Measurements from ENCODE around the gene FUT7.
"Not testable (repeated sequence)": the region's sequence is repeated elsewhere in the genome, so short reads cannot be mapped to it uniquely, and the experiment has no call there.

Gene FUT7

DNA sequence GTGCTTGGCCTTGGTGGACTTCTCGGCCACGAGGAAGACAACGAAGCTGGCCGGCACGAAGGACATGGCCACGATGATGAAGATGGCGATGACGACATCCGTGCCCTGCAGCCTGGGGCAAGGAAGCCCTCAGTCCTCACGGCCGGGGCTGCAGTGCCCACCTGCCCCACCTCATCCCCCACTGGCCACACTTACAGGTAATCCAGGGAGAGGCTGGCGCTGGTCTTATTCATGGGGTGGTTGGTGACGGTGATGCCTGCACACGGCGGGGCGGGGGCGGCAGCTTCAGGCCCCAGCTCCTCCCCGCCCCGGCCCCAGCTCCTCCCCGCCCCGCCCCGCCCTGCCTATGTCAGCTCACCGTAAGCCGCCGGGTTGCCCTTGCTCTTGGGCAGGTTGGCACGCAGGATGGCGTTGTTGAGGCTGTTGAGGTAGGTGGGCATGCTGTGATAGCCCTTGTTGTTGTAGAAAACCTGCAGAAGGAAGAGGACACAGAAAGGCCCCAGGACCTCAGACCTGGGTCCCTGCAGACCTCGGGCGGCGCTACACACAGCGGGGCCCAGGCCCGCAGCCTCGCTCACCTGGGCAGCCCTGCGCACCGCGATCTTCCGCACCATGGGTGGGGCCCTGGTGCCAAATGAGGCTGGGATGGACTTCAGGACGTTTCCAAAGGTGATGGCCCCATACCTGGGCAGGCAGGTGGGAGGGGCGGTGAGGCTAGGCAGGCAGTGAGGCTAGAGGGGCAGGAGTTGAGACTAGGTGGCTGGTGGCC lies 19.8 kb downstream of the FUT7 start:
- Mint-ChIP-seq H3K4me1 (no peaks in the 10 kb centered on the region), H3K27ac (no peak overlapping the region), H3K4me3 (no peak overlapping the region), H3K36me3 (peaks cover 8% of the 10 kb centered on the region), H3K9me3 (no peaks in the 10 kb centered on the region), H3K27me3 (no peaks in the 10 kb centered on the region)
- no peak for ATAC-seq

DNA sequence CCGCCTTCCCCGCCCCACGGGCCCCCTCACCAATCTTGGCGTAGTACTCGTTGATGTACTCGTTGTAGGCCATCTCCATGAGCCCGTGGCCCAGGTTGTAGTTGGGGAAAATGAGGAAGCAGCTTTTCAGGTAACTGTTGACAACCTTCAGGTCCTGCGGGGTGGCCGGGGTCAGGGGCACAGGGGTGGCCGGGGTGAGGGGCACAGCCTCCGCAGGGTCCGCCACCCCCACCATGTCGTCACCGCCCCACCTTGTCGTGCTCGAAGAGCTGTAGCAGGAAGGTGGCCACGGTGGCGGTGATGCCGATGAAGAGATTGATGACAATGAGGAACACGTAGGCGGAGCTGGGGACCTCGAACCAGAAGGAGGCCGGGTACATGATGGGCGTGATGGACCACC lies 20.7 kb downstream of the FUT7 start:
- H3K9me3 Mint-ChIP-seq = no peaks in the 10 kb centered on the region
- no peak overlapping the region for H3K4me3 Mint-ChIP-seq
- H3K27me3 Mint-ChIP-seq = peaks cover 5% of the 10 kb centered on the region
- ATAC-seq = no peak
- H3K36me3 Mint-ChIP-seq = peaks cover 8% of the 10 kb centered on the region
- H3K27ac Mint-ChIP-seq = no peak overlapping the region
- peaks cover 5% of the 10 kb centered on the region for H3K4me1 Mint-ChIP-seq

DNA sequence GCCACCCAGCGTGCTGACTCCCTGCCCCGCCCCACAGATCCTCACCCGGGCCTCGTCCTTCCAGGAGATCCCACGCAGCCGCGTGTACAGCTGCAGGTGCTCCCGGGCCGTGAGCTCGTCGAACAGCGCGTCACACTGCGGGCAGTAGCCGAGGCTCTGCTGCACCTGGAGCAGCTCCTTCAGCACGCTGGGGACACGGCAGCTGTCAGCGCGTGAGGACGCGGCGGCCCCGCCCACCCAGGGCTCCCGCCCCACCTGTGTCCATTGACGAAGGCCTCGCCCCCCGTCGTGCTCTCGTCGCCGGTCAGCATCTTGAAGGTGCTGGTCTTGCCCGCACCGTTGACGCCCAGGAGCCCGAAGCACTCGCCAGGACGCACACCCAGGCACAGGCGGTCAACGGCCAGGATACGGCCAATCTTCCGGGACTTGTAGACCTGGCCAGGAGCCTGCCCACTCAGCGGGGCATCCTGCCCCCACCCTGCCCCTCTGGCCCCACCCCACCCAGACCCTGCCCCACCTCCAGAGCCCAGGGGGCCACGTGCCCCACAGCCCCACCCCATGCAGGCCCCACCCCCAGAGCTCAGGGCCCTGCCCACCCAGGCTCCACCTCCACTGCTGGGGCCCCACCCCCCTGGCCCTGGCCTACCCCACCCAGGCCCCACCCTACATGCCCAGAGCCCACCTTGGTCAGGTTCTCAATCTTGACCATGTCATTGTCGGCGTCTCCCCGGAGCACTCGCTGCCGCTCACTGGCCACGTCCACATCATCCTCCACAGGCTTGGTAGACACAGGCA lies 21.8 kb downstream of the FUT7 start:
- H3K27ac Mint-ChIP-seq = no peak overlapping the region
- H3K4me1 Mint-ChIP-seq = peaks cover 7% of the 10 kb centered on the region
- no peak for ATAC-seq
- no peak overlapping the region for H3K4me3 Mint-ChIP-seq
- H3K36me3 Mint-ChIP-seq = peaks cover 8% of the 10 kb centered on the region
- H3K9me3 Mint-ChIP-seq = no peaks in the 10 kb centered on the region
- H3K27me3 Mint-ChIP-seq = peaks cover 11% of the 10 kb centered on the region

DNA sequence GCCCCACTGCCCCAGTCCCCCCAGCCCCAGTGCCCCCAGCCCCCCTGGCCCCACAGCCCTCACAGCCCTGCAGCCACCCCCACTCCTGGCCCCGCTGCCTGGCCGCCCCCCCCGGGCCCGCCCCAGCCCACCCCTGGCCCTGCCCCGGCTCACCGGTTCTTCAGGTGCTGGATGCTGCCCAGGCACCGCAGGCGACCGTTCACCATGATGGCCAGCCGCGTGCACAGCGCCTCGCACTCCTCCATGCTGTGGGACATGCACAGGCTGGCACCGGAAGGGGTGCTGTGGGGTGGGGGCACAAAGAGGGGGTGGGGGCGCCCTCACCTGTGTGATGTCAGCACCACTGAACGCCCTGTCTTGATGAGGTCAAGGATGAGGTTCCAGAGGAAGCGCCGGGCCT lies 22.7 kb downstream of the FUT7 start:
- no peak overlapping the region for H3K27ac Mint-ChIP-seq
- no peak overlapping the region for H3K4me3 Mint-ChIP-seq
- H3K36me3 Mint-ChIP-seq = peaks cover 8% of the 10 kb centered on the region
- H3K27me3 Mint-ChIP-seq = peaks cover 17% of the 10 kb centered on the region
- H3K9me3 Mint-ChIP-seq = peaks cover 5% of the 10 kb centered on the region
- no peak for ATAC-seq
- peaks cover 14% of the 10 kb centered on the region for H3K4me1 Mint-ChIP-seq

DNA sequence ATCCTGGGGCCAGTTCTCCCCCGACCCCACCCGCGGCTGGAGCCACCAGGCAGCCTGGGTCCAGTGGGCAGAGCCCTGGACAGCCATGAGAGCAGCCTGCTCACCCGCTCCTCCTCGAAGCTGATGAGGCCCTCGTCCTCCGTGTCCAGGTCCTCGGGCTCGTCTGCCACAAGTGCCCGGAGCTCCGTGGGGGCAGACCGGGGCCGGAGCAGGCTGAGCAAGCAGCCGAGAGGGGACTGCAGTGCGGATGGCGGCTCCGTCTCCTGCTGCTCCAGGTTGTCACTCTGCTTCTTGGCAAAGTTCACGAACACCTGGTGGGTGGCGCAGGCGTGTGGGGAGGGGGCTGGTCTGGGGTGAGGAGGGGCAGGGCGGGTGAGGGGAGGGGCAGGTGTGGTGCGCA lies 23.6 kb downstream of the FUT7 start:
- Mint-ChIP-seq H3K36me3 (peaks cover 8% of the 10 kb centered on the region), H3K9me3 (peaks cover 5% of the 10 kb centered on the region), H3K4me3 (no peak overlapping the region), H3K27ac (no peak overlapping the region), H3K4me1 (peaks cover 14% of the 10 kb centered on the region), H3K27me3 (peaks cover 17% of the 10 kb centered on the region)
- ATAC-seq = no peak

DNA sequence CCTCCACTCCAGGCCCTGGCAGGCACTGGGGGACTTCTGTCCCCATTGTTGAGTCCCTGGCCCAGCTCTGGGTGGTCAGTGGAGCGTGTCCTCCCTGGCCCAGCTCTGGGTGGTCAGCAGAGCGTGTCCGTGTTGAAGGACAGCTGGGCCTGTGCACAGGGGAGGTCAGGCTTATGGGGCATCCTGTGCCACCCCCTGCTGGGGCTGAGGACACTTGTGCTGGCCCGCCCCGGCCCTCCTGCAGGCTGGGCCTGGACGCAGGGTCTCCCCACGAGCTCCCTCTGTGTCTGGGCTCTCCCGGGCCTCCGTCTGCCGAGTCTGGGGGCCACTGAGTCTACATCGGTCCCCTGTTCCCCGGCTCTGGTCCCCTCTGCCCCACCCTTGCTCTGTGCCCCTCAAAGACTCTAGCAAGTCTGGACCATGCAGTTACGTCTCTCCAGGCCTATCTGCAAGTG lies 24.0 kb downstream of the FUT7 start:
- Mint-ChIP-seq H3K36me3 (peaks cover 8% of the 10 kb centered on the region), H3K4me1 (peaks cover 14% of the 10 kb centered on the region), H3K27ac (no peak overlapping the region), H3K9me3 (peaks cover 5% of the 10 kb centered on the region), H3K4me3 (no peak overlapping the region), H3K27me3 (peaks cover 17% of the 10 kb centered on the region)
- ATAC-seq = no peak

DNA sequence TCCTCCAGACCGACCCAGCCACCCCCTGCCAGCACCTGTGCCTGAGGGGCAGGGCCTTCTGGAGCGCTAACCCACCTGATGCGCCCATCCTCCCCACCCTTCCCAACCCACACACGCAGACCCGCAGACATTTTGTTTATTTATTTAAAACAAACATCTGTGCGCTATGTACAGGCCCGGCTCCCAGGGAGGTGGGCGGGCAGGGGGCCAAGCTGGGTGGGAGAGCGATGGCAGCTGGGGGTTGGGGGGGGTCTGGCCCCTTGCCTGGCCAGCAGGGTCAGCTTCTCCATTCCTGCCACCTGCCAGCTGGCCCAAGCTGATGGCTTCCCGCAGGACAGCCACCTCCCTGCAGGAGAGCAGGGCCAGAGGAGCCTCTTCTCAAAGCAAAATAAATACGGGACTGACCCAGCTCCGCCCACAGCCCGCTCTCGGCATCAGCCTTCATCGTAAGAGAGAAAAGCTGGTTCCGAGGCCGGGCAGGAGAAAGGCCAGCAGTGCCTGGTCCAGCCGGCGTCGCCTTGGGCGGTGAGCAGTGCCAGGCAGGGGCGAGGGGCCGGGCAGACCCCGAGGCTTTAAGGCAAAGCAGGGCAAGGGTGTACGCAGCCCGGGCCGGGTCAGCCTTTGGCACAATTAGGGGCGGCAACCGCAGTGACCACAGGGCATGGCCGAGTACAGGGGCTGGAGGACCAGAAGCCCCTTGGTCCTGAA lies 24.6 kb downstream of the FUT7 start:
- no peak for ATAC-seq
- peaks cover 14% of the 10 kb centered on the region for H3K4me1 Mint-ChIP-seq

DNA sequence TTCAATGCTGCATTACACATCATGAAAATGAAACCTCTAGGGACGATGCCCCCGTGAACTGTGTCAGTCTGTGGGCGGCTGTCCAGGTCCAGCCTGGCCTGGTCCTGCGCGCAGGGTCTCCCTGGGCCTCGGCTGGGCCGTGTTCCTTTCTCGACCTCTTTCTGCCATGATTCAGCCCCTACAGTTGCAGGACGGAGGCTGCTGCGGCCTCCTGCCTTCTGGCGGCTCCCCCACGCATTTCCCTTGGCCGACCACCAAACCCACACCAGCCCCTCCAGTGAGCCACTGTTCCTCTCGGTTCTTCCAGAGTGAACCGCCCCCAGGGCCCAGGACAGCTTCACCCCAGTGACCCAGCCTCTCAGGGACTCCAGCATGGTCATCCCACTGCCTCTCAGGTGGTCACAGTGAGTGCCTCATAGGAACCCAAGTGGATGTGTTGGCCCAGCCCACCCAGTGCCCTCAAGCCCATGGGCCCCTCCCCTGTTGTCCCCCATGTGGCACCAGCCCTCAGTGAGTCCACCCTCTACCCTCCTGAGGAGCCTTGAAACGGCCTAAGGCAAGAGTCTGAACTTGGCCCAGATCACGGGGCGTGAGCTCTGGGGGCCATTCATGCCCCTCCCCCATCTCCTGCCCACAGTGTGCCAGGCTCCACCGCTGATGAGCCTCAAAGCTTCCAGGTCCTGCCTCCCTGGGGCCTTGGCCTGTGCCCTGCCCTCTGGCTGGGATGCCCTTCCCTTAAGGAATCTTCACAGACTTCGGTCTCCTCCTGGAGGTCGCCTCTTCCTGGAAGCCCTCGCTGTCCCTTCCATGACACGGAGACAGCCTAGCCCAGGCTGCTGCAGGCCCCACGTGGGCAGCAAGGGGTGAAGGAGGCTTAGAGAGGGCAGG lies 25.5 kb downstream of the FUT7 start:
- peak; percentile 28 for ATAC-seq
- H3K27me3 Mint-ChIP-seq = peaks cover 17% of the 10 kb centered on the region
- H3K27ac Mint-ChIP-seq = no peak overlapping the region

More for the DNA sequence above, 24.6 kb downstream of the FUT7 start:
- Mint-ChIP-seq H3K36me3 (peaks cover 8% of the 10 kb centered on the region), H3K9me3 (peaks cover 5% of the 10 kb centered on the region), H3K27me3 (peaks cover 17% of the 10 kb centered on the region), H3K27ac (no peak overlapping the region), H3K4me3 (no peak overlapping the region)

DNA sequence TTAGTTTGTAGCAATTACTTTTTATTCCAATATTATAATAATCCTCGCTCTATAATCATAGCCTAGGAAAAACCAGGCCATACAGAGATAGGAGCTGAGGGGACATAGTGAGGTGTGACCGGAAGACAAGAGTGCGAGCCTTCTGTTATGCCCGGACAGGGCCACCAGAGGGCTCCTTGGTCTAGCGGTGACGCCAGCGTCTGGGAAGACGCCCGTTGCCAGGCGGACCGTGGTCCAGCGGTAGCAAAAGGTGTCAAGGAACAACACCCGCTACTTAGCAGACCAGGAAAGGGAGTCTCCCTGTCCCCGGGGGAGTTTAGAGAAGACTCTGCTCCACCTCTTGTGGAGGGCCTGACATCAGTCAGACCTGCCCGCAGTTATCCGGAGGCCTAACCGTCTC lies 27.6 kb downstream of the FUT7 start:
- Mint-ChIP-seq H3K27me3 (peaks cover 17% of the 10 kb centered on the region), H3K4me1 (peaks cover 35% of the 10 kb centered on the region)
- H3K4me3 Mint-ChIP-seq, H3K36me3 Mint-ChIP-seq, H3K9me3 Mint-ChIP-seq, H3K27ac Mint-ChIP-seq, ATAC-seq: not testable (repeated sequence)

More for the DNA sequence above, 25.5 kb downstream of the FUT7 start:
- H3K4me1 Mint-ChIP-seq = peaks cover 14% of the 10 kb centered on the region
- peaks cover 5% of the 10 kb centered on the region for H3K9me3 Mint-ChIP-seq
- no peak overlapping the region for H3K4me3 Mint-ChIP-seq
- peaks cover 3% of the 10 kb centered on the region for H3K36me3 Mint-ChIP-seq

DNA sequence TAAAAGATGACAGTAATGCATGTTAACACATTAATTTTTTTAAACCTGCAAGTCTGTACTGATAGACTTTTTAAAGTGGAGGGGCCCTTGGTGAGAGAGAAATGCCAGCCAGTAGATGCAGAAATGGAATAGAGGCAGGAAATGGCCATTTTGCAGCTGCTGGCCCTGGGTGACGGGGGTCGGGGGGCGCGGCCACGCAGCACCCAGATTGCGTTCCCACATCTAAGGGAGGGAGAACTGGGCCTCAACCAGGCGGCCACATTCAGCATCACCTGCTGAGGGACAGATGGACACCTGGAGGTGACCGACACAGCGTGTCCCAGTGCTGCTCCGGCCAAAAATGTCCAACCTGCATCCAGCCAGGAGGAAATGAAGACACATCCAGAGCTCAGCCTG lies 29.2 kb downstream of the FUT7 start:
- Mint-ChIP-seq H3K9me3 (peaks cover 5% of the 10 kb centered on the region), H3K4me3 (no peak overlapping the region), H3K27ac (no peak overlapping the region), H3K27me3 (peaks cover 25% of the 10 kb centered on the region), H3K4me1 (peaks cover 50% of the 10 kb centered on the region), H3K36me3 (no peaks in the 10 kb centered on the region)
- no peak for ATAC-seq

DNA sequence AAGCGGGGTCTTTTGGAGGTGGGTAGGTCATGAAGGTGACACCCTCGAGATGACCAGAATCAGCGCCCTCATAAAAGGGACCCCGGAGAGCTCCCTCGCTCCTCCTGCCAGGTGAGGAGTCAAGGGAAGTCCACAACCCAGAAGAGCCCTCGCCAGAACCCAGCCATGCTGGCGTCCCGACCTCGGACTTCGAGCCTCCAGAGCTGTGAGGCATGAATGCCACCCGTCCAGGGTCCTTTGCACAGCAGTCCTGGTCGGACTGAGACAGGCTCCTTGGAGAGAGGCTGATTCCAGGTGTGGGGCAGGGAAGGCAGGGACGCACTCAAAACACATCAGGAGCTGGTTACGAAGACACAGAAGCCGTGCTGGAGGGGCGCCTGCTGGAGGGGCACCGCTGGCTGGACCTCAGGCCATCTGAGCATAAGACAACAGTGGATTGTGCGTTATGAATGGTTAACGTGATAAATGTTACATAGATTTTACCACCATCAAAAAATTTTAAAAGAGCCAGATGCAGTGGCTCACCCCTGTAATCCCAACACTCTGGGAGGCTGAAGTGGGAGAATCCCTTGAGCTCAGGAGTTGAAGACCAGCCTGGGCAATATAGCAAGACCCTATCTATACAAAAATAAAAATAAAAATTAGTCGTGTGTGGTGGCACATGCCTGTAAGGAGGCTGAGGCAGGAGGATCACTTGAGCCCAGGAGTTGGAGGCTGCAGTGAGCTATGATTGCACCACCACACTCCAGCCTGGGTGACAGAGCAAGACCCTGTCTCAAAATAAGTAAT lies 29.8 kb downstream of the FUT7 start:
- Mint-ChIP-seq H3K4me3 (no peak overlapping the region), H3K9me3 (peaks cover 5% of the 10 kb centered on the region), H3K27ac (no peak overlapping the region), H3K4me1 (peaks cover 56% of the 10 kb centered on the region), H3K27me3 (peaks cover 27% of the 10 kb centered on the region), H3K36me3 (no peaks in the 10 kb centered on the region)
- ATAC-seq = no peak

DNA sequence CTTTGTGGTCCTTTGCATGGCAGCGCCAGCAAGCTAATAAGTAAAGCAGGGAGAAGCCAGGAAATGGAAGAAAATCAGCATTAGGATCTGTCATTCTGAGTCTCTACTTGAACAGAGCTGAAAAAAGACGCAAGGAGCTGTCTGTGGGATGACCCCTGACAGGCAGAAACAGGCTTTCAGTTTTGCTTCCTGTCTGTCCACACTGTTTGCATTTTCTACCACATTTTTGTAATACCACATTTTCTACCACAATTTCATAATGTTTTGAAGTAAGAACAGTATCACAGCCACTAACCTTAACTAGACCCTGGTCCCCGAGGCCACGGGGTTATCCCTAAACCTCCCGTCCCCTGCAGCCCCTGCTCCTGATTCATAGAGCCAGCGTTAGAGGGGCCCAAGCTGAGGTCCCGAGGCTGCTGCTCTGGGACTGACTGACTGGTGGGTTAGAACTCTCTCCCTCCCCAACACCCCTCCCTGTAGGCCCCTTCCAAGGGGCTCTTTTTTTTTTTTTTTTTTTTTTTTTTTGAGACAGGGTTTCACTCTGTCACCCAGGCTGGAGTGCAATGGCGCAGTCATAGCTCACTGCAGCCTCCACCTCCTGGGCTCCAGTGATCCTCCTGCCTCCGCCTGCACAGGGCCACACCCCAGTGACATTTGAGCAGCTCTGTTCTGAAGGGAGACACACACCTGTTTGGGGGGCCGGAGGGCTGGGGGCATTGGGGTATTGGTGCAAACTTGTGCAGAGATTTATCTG lies 31.5 kb downstream of the FUT7 start:
- Mint-ChIP-seq H3K27ac (peak overlapping the region; percentile 69), H3K27me3 (peaks cover 18% of the 10 kb centered on the region), H3K4me1 (peaks cover 61% of the 10 kb centered on the region), H3K4me3 (peak overlapping the region; percentile 60), H3K36me3 (no peaks in the 10 kb centered on the region), H3K9me3 (peaks cover 5% of the 10 kb centered on the region)
- peak; percentile 85 for ATAC-seq

DNA sequence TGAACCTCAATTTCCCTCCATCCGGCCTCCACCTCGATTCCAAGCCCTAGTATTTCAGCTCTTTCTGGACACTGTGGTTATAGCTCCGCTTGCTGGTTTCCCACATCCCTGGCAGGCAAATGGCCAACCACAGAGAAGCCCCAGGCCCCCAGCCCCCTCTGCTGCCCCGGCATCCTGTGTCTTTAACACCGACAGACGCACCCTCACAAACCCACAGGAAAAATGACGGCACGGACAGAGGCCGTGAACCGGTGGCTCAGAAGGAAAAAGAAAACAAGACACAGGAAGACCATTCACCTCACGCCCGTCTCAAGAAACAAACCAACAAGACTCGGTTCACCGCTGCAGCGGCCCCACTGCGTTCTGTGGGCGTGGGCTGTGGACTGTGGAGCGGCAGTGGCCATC lies 34.1 kb downstream of the FUT7 start:
- Mint-ChIP-seq H3K4me1 (peaks cover 68% of the 10 kb centered on the region), H3K27me3 (peaks cover 10% of the 10 kb centered on the region), H3K36me3 (no peaks in the 10 kb centered on the region), H3K4me3 (peak overlapping the region; percentile 37), H3K9me3 (no peaks in the 10 kb centered on the region), H3K27ac (peak overlapping the region; percentile 81)
- ATAC-seq = no peak
